Heart left ventricle (tissue), 16 donors: ENCODE data around the gene OVCA2. TPM values are rescaled to one million over a fixed set of nuclear protein-coding genes. Genes with fewer than 3 reads are reported as not detected.

ENCODE experiments used
- ATAC-seq, 4 donors: fragments of 200-7000 bp; cut with Tn5 transposase; one replicate each; pipeline ENCODE4 v1.9.1; 2020 to 2022; ENCODE audit warnings: moderate library complexity in 4 of 4, mild to moderate bottlenecking in 3 of 4, moderate number of reproducible peaks in 1 of 4
- DNase-seq, 5 donors: peaks; one replicate each; pipeline ENCODE4 v3.0.0-alpha.2; 2020
- H3K27ac ChIP-seq, 12 donors: fragments of 200-600 bp; sonication (generic) in 4 of 12; one replicate each; pipeline versions ENCODE4 v1.5.0 to v1.8.0; 2016 to 2022; ENCODE audit warnings: mild to moderate bottlenecking in 2 of 12
- H3K27me3 ChIP-seq, 9 donors: fragments of 200-600 bp; sonication (generic) in 2 of 9; one replicate each; pipeline versions ENCODE4 v1.5.1 to v1.8.0; 2016 to 2022; ENCODE audit warnings: mild to moderate bottlenecking in 3 of 9
- H3K36me3 ChIP-seq, 9 donors: fragments of 200-600 bp; sonication (generic) in 2 of 9; one replicate each; pipeline versions ENCODE4 v1.5.0 to v1.8.0; 2018 to 2022; ENCODE audit warnings: mild to moderate bottlenecking in 2 of 9
- H3K4me1 ChIP-seq, 12 donors: fragments of 200-600 bp; sonication (generic) in 4 of 12; one replicate each; pipeline versions ENCODE4 v1.5.0 to v1.8.0; 2016 to 2022; ENCODE audit warnings: mild to moderate bottlenecking in 3 of 12
- H3K4me3 ChIP-seq, 12 donors: fragments of 200-600 bp; sonication (generic) in 4 of 12; one replicate each; pipeline versions ENCODE4 v1.5.0 to v1.8.0; 2017 to 2022; ENCODE audit warnings: mild to moderate bottlenecking in 9 of 12, moderate library complexity in 4 of 12
- H3K9me3 ChIP-seq, 12 donors: fragments of 200-600 bp; sonication (generic) in 4 of 12; one replicate each; pipeline versions ENCODE4 v1.5.0 to v1.8.0; 2016 to 2022; ENCODE audit warnings: mild to moderate bottlenecking in 1 of 12
- CTCF ChIP-seq, 12 donors: fragments of 200-600 bp; sonication (generic) in 4 of 12; IDR thresholded peaks; one replicate each; pipeline versions ENCODE4 v1.5.0 to v1.8.0; 2018 to 2022; ENCODE audit warnings: antibody characterized with exemption in 12 of 12, mild to moderate bottlenecking in 5 of 12
- POLR2A ChIP-seq, 2 donors: fragments of 450-650 bp; IDR thresholded peaks; one replicate each; pipeline ENCODE4 v1.6.1; 2017; ENCODE audit warnings: antibody characterized with exemption in 2 of 2, mild to moderate bottlenecking in 2 of 2, moderate library complexity in 2 of 2
- WGBS, 4 donors: extraction: QIAGEN DNeasy Blood & Tissue Kit in 2 of 4; methylation state at CpG; one replicate each; pipeline versions ENCODE4 v1.1.5 to v1.1.7; 2013 to 2018; 5-methylcytosine and 5-hydroxymethylcytosine counted together
- intact Hi-C, 10 donors: fragments of 100-400 bp; cut with DNase I; formaldehyde crosslinking; loops; one replicate each; pipeline versions ENCODE4 v1.11.1 to v1.14.2; 2022
- polyA plus RNA-seq, 2 donors: library from polyadenylated mRNA; stranded (reverse); fragments of 200-250 nt; gene quantifications; one replicate each; pipeline ENCODE4 v1.2.3, GENCODE V29; 2013
- total RNA-seq, 9 donors: library from RNA; depleted of rRNA in 2 of 9; stranded (reverse); fragments of >200 nt in 2 of 9; fragmentation: NEBNext Ultra II Directional in 3 of 9; extraction: Animal tissue kit (Norgen Biotek cat#: 25700) in 3 of 9; gene quantifications; one replicate each; pipeline versions ENCODE4 v1.1.0 to v1.2.4, GENCODE V29; 2016 to 2023
- donor health status: ischemic (EF 13 %, LVEDD 7.1; RV severe dilation, severe dysfunction).
- donor health status: healthy with polysubstance abuse.
- donor health status: DM: no; HTN: yes; CAD: no.
- donor health status: DM: no; HTN: no; CAD: no.
- donor health status: ischemic (EF 25% LVEDD 6.9; RV normal size, moderate dysfunction).
- donor health status: ischemic (EF 25% LVEDD 5.7; RV mildly dilated, moderate dysfunction).
- donor health status: healthy.
- donor health status: DM: yes; HTN: yes; CAD: no.
- donor health status: ischemic (EF 35%, LVEDD 5.7; RV mildly dilated, moderate dysfunction).
- donor health status: nonischemic (EF 11% LVEDD 7.7; RV severe dilation, severe dysfunction).
- donor health status: DM: yes; HTN: yes; CAD: no.
- donor health status: PGD.
- donor health status: ischemic (EF 29% LVEDD 5.4; RV normal size, mild dysfunction).
- donor health status: nonischemic (EF 23%, LVEDD 6.1; RV moderate dilation, normal function).

The OVCA2 gene
- total and polyA plus RNA-seq, 11 donors: 16.0 to 52.4 (median 22.0) TPM

- DNase-seq (no peak), ATAC-seq (no peak)
- Histone ChIP-seq H3K4me1 (peaks cover 8 to 61% (median 46%) of the 10 kb centered on the region in 12 donors), H3K27me3 (no peaks in the 10 kb centered on the region), H3K4me3 (no peak overlapping the region), H3K36me3 (peaks cover 0 to 61% (median 49%) of the 10 kb centered on the region in 9 donors), H3K9me3 (no peaks in the 10 kb centered on the region), H3K27ac (peak overlapping the region in 11 of 12 donors; percentile 81 to 98 (median 87))
- intact Hi-C loops: no loop called here
- 66 to 79% (median 74%) methylated on average over 8 of the region's 8 CpGs for WGBS, 4 donors
- TF ChIP-seq POLR2A (IDR thresholded peaks at IDR 0.05): no peak
- no peak for TF ChIP-seq CTCF (IDR thresholded peaks at IDR 0.05)
These were observed 35.2 kb downstream of the OVCA2 start for GRCh38 chr17:2077040-2077439.

GRCh38 chr17:2081564-2081963 is 39.7 kb downstream of the OVCA2 start:
- Histone ChIP-seq H3K27me3 (no peaks in the 10 kb centered on the region), H3K27ac (peak overlapping the region in 9 of 12 donors; percentile 20 to 95 (median 92)), H3K4me3 (no peak overlapping the region), H3K36me3 (peaks cover 0 to 59% (median 51%) of the 10 kb centered on the region in 9 donors), H3K9me3 (no peaks in the 10 kb centered on the region), H3K4me1 (peaks cover 12 to 62% (median 52%) of the 10 kb centered on the region in 12 donors)
- ATAC-seq (no peak), DNase-seq (no peak)
- TF ChIP-seq POLR2A (IDR thresholded peaks at IDR 0.05): no peak
- TF ChIP-seq CTCF (IDR thresholded peaks at IDR 0.05): no peak
- WGBS, 4 donors: 55 to 76% (median 69%) methylated on average over 9 of the region's 9 CpGs
- intact Hi-C loops: loop anchor here in 1 of 10 donors (5.0 kb wide), 1 partner anchor 41 kb away; no protein-coding TSS in a partner anchor

- TF ChIP-seq POLR2A (IDR thresholded peaks at IDR 0.05) (no peak), CTCF (IDR thresholded peaks at IDR 0.05) (no peak)
- H3K9me3 ChIP-seq: no peaks in the 10 kb centered on the region
- H3K4me1 ChIP-seq: peaks cover 12 to 62% (median 52%) of the 10 kb centered on the region in 12 donors
- no peak overlapping the region for H3K4me3 ChIP-seq
- H3K27ac ChIP-seq: peak overlapping the region; percentile 12 to 95 (median 90)
- H3K36me3 ChIP-seq: peaks cover 0 to 52% (median 46%) of the 10 kb centered on the region in 9 donors
- no peak for DNase-seq
- 74 to 80% (median 78%) methylated on average over 9 of the region's 9 CpGs for WGBS, 4 donors
- no peak for ATAC-seq
- H3K27me3 ChIP-seq: no peaks in the 10 kb centered on the region
- intact Hi-C loops: loop anchor here in 1 of 10 donors (5.0 kb wide), 1 partner anchor 40 kb away; no protein-coding TSS in a partner anchor
These were observed 40.4 kb downstream of the OVCA2 start for GRCh38 chr17:2082003-2082781.

GRCh38 chr17:2083613-2084035 is 41.8 kb downstream of the OVCA2 start:
- Histone ChIP-seq H3K4me1 (peaks cover 18 to 74% (median 64%) of the 10 kb centered on the region in 12 donors), H3K27ac (peak overlapping the region; percentile 74 to 95 (median 90)), H3K9me3 (no peaks in the 10 kb centered on the region), H3K36me3 (peaks cover 0 to 38% (median 32%) of the 10 kb centered on the region in 9 donors), H3K27me3 (no peaks in the 10 kb centered on the region), H3K4me3 (no peak overlapping the region)
- TF ChIP-seq POLR2A (IDR thresholded peaks at IDR 0.05): no peak
- peak in 1 of 12 donors; percentile 9 for TF ChIP-seq CTCF (IDR thresholded peaks at IDR 0.05)
- ATAC-seq: peak in 3 of 4 donors; percentile 13 to 52 (median 33)
- intact Hi-C loops: loop anchor here in 1 of 10 donors (2.0 to 5.0 kb wide), 2 partner anchors 15 to 39 kb away; no protein-coding TSS in a partner anchor
- DNase-seq: peak in 2 of 5 donors; percentile 44 to 49
- WGBS, 4 donors: 23 to 37% (median 30%) methylated on average over 6 to 7 of the region's 7 CpGs
